Muscle layer of colon (tissue), 2 donors: ENCODE measurements around the gene NRP1.

Source experiments
- H3K27ac ChIP-seq: one replicate; pipeline ENCODE4 v1.7.0; 2013; ENCODE audit warnings: low read depth, mild to moderate bottlenecking, low read length, moderate library complexity
- H3K27me3 ChIP-seq, 2 donors: one replicate each; pipeline ENCODE4 v1.7.0; 2013; ENCODE audit warnings: low read length in 2 of 2, mild to moderate bottlenecking in 2 of 2; ENCODE audit not compliant: insufficient read depth in 2 of 2, control insufficient read depth in 1 of 2
- H3K36me3 ChIP-seq: one replicate; pipeline ENCODE4 v1.7.0; 2013; ENCODE audit warnings: mild to moderate bottlenecking, low read length; ENCODE audit not compliant: insufficient read depth
- H3K4me1 ChIP-seq: one replicate; pipeline ENCODE4 v1.7.0; 2013; ENCODE audit warnings: mild to moderate bottlenecking, low read length; ENCODE audit not compliant: insufficient read depth
- H3K4me3 ChIP-seq, 2 donors: one replicate each; pipeline ENCODE4 v1.7.0; 2013; ENCODE audit warnings: low read length in 2 of 2, low read depth in 1 of 2, mild to moderate bottlenecking in 1 of 2, moderate library complexity in 1 of 2
- H3K9ac ChIP-seq: one replicate; pipeline ENCODE4 v1.7.0; 2013; ENCODE audit warnings: low read length
- H3K9me3 ChIP-seq: one replicate; pipeline ENCODE4 v1.7.0; 2013; ENCODE audit warnings: mild to moderate bottlenecking, low read length
- donor health status: abdominal sarcoma.
- donor health status: Adenocarcinoma of cecum.

NRP1 gene

DNA sequence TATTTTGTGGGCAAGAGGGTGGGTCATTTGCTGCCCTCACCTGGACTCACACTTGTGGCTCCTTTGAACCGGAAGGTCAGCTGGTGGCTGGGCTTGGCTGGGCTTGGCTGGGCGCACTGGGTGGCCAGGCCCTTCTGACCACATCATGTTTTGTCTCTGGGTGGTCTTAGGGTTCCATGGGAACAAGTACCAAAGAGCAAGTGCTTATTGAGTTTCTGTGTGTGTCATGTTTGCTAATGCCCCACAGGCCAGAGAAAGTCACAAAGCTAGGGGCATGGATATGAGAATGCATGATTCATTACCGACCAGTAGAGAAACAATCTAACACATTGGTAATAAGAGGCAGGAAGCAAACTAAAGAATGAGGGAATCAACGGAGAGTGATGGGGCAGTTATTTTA is 33.6 kb upstream of the NRP1 start:
- Histone ChIP-seq H3K27ac (no peak overlapping the region), H3K9me3 (no peaks in the 10 kb centered on the region), H3K27me3 (no peaks in the 10 kb centered on the region), H3K9ac (no peak overlapping the region), H3K4me1 (no peaks in the 10 kb centered on the region), H3K4me3 (no peak overlapping the region), H3K36me3 (no peaks in the 10 kb centered on the region)

DNA sequence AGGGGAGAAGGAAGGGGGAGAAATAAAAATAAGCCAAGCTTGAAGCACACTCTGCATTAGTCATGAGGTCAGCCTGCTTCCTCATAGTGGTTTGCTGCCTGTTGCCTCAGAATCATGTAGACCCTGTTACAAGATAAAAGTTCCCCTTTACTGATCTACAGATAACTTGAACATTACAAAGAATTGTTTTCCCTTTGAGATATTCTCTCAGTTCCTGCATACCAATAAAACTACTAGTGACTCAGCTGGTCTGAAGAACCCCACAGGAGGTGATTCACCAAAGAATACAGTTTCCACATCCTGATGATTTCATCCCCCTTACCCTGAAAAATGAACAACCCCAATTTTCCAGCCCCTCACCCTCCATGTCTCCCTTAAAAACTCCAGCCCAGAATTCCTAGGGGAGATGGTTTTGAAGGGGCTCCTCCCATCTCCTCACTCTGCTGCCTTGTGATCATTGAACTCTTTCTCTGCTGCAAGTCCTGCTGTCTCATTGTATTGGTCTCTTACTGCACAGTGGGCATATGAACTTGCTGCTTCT is 31.5 kb upstream of the NRP1 start:
- Histone ChIP-seq H3K27ac (no peak overlapping the region), H3K27me3 (no peaks in the 10 kb centered on the region), H3K36me3 (no peaks in the 10 kb centered on the region), H3K4me3 (no peak overlapping the region), H3K4me1 (no peaks in the 10 kb centered on the region), H3K9me3 (no peaks in the 10 kb centered on the region), H3K9ac (no peak overlapping the region)

DNA sequence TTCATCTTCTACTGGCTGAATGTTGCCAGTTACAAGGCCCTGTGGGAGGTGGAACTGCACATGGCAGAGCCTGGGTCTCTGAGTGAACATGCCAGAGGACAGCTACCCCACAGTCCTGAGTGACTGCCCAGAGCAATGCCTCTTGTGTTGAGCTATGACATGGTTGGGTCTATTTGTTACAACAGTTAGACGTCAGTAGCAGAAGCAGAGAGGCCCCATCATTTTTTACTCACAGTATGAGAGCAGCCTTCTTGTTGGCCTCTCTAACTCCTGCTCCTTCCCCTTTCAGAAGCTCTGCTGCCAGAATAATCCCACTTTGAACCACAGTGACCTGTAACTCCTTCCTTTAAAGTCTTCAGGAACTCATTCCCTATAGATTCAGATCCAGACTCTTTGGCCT is 30.8 kb upstream of the NRP1 start:
- H3K27ac ChIP-seq, result no peak overlapping the region
- H3K27me3 ChIP-seq, result no peaks in the 10 kb centered on the region
- H3K9me3 ChIP-seq, result no peaks in the 10 kb centered on the region
- no peaks in the 10 kb centered on the region for H3K4me1 ChIP-seq
- no peak overlapping the region for H3K9ac ChIP-seq
- no peak overlapping the region for H3K4me3 ChIP-seq
- H3K36me3 ChIP-seq, result no peaks in the 10 kb centered on the region

DNA sequence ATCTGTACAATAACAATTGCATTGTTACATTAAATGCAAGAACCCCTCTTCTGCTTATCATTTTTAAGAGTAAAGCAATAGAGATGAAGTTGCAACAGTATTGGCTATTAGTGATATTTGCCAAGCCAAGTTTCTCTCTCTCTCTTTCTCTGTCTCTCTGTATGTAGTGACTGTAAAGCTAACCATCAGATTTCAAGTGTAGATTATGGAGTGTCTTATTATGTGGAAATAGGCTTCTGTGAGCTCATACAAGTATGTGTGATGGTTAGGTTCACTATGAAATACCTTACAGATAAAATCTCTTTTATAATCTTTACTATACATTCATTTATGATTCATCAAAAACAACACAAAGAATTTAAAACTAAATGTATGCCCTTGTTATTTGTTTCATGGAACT is 28.6 kb upstream of the NRP1 start:
- Histone ChIP-seq H3K9me3 (no peaks in the 10 kb centered on the region), H3K27me3 (no peaks in the 10 kb centered on the region), H3K27ac (no peak overlapping the region), H3K9ac (no peak overlapping the region), H3K4me1 (no peaks in the 10 kb centered on the region), H3K4me3 (no peak overlapping the region), H3K36me3 (no peaks in the 10 kb centered on the region)

DNA sequence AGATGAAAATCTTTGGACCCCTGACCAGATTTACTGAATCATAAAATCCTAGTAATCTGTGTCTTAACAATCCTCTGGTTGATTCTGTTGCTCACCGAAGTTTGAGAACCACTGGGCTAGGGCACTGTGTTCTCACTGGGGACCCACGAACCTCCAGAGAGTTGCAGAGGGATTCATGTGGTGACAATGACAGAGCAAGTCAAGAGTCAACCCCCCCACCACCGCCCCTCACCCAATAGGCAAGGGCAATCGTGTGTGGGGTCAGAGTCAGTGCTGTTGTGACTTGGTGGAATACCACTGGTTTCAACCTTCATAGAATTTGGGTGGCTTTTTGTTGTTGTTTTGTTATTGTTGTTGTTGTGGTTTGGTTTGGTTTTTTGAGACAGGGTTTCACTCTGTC is 23.5 kb upstream of the NRP1 start:
- Histone ChIP-seq H3K9me3 (no peaks in the 10 kb centered on the region), H3K27me3 (no peaks in the 10 kb centered on the region), H3K4me3 (no peak overlapping the region), H3K27ac (no peak overlapping the region), H3K4me1 (no peaks in the 10 kb centered on the region), H3K9ac (no peak overlapping the region), H3K36me3 (no peaks in the 10 kb centered on the region)

DNA sequence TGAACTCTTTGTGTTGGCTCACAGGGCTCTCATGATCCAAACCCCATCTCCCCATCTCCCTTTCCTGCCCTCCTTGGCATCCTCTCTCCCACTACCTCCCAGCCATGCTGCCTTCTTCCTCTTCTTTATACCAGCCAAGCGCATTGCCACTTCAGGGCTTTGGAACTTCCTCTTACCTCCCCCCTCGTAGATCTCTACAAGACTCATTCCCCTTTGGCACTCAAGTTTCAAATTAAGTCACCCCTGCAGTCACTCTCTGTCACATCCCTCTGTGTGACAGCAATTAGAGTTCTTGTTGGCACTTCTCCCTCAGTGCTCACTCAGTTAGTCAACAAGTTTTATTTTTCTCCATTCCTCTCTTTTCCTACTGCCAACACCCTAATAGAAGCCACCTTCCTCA is 20.8 kb upstream of the NRP1 start:
- H3K9me3 ChIP-seq, result no peaks in the 10 kb centered on the region
- H3K4me1 ChIP-seq, result no peaks in the 10 kb centered on the region
- no peaks in the 10 kb centered on the region for H3K36me3 ChIP-seq
- H3K9ac ChIP-seq, result no peak overlapping the region
- H3K27ac ChIP-seq, result no peak overlapping the region
- H3K27me3 ChIP-seq, result no peaks in the 10 kb centered on the region
- H3K4me3 ChIP-seq, result no peak overlapping the region

DNA sequence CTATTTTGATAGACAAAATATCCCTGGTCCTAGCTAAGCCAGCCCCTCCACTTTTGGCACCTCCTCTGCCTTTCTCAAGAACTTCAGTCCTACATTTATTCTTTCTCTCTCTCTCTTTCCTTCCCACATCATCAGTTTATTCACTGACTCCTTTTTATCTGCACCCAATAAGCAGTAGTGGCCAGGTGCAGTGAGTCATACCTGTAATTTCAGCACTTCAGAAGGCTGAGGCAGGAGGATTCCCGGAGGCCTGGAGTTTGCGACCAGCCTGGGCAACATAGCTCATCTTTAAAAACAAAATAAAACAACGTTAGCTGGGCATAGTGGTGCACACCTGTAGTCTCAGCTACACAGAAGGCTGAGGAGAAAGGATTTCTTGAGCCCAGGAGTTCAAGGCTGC is 19.4 kb upstream of the NRP1 start:
- Histone ChIP-seq H3K36me3 (no peaks in the 10 kb centered on the region), H3K9ac (no peak overlapping the region), H3K27ac (no peak overlapping the region), H3K4me1 (no peaks in the 10 kb centered on the region), H3K27me3 (no peaks in the 10 kb centered on the region), H3K4me3 (no peak overlapping the region), H3K9me3 (no peaks in the 10 kb centered on the region)

DNA sequence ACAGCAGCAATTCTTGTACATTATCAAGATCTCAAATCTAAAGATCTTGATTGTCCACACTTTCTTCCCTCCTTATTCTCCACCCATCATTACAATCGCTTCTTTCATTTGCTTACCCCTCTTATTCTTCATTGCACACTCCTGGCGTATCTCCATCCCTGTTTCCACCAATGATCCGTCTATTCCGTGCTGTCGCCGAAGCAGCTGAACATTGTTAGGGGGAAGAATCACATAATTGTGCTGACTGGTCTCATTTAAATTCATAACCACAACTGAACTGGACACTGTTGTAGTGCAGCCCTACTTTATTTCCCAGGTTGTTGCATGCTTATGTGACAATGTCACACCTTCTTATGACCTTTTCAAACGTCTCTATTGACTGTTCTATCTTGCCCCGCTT is 18.9 kb upstream of the NRP1 start:
- Histone ChIP-seq H3K27ac (no peak overlapping the region), H3K9ac (no peak overlapping the region), H3K27me3 (no peaks in the 10 kb centered on the region), H3K36me3 (no peaks in the 10 kb centered on the region), H3K4me3 (no peak overlapping the region), H3K9me3 (no peaks in the 10 kb centered on the region), H3K4me1 (no peaks in the 10 kb centered on the region)

DNA sequence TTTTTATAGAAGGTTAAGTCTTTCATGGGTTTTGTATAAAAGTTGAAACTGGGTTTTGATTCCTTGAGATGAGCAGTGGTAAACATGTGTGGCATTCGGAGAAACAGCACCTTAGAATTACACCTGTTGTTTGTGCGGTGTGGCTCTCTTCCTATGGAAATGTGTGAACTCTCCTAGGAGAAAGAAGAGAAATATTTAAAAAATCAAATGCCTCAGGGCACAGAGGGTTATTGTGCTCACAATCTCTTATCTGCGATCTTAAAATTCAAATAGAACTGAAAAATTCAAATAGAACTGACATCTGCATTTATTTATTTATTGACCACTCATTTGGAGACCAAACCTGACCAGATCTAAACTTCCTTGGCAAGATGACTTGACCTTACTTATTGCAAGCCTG is 18.1 kb upstream of the NRP1 start:
- no peaks in the 10 kb centered on the region for H3K9me3 ChIP-seq

DNA sequence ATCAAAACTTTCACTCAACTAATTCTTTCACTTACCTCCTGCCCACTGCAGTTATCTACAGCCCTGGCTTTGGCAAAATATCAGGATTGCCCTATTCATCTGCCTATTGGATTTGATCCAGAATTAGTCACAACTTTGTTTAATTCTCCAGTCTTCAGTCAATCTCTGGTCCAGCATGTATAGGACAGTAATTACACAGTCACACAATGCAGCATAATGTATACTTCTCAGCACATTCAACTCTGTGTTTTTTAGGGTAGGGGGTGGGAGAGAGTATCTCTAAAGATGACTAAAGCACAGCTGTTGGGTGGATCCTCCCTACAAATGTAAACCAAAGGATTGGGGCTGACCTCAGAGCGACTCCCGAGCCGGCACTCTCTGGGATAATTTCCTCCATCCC is 17.7 kb upstream of the NRP1 start:
- H3K36me3 ChIP-seq, result no peaks in the 10 kb centered on the region
- no peak overlapping the region for H3K27ac ChIP-seq
- no peak overlapping the region for H3K4me3 ChIP-seq
- H3K4me1 ChIP-seq, result peaks cover 8% of the 10 kb centered on the region
- no peaks in the 10 kb centered on the region for H3K27me3 ChIP-seq
- H3K9me3 ChIP-seq, result no peaks in the 10 kb centered on the region
- no peak overlapping the region for H3K9ac ChIP-seq

More for the DNA sequence above, 18.1 kb upstream of the NRP1 start:
- H3K27ac ChIP-seq, result no peak overlapping the region
- no peak overlapping the region for H3K9ac ChIP-seq
- no peaks in the 10 kb centered on the region for H3K36me3 ChIP-seq
- no peaks in the 10 kb centered on the region for H3K27me3 ChIP-seq
- no peak overlapping the region for H3K4me3 ChIP-seq
- H3K4me1 ChIP-seq, result peaks cover 3% of the 10 kb centered on the region

DNA sequence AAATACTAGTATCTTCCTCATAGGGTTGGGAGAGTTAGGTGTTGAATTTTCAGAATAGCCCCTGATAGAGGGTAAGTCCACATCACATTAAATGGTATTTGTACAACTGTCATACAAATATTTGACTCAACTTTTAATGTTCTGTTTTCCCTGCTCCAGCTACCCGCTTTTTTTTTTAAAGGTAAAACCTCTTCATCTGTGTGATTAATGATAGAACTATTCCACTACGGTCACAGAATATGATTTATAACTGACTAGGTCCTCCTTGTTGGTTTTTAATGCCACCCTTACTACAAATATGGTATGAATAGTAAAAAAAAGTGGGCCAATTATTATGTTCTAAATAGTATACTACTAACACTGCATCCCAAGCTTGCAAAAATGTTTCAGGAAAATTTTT is 15.6 kb upstream of the NRP1 start:
- Histone ChIP-seq H3K9ac (no peak overlapping the region), H3K4me3 (no peak overlapping the region), H3K9me3 (no peaks in the 10 kb centered on the region), H3K4me1 (peaks cover 14% of the 10 kb centered on the region), H3K36me3 (no peaks in the 10 kb centered on the region), H3K27me3 (no peaks in the 10 kb centered on the region), H3K27ac (no peak overlapping the region)

DNA sequence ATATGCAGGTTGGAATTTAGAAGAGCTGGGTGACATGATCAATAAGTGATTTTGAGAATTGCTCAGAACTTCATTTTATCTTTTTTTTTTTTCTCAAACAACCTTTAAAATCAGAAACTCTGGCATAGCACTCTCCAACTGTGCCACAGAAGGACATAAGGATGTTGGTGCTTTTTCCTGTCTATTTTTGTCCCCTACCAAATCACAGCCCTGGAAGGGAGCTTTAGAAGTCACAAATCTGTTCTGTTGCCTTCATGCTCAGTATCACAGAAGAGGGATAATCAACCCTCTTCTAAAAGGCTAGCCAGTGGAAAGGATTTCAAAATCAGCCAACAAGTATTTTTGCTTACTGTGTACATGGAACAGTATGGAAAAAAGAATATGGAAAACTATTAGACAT is 14.8 kb upstream of the NRP1 start:
- Histone ChIP-seq H3K36me3 (no peaks in the 10 kb centered on the region), H3K4me3 (no peak overlapping the region), H3K9ac (no peak overlapping the region), H3K27me3 (no peaks in the 10 kb centered on the region), H3K9me3 (no peaks in the 10 kb centered on the region), H3K27ac (no peak overlapping the region), H3K4me1 (peaks cover 14% of the 10 kb centered on the region)
